Mesenteric fat pad (tissue), 1 donor: ENCODE measurements around the gene PFKP. TPM values are rescaled to one million over a fixed set of nuclear protein-coding genes. Genes with fewer than 3 reads are reported as not detected.

Source experiments
- DNase-seq: peaks from one replicate; pipeline ENCODE4 v3.0.0-alpha.2; 2020; ENCODE audit warnings: low spot score
- total RNA-seq: library from RNA; stranded (reverse); fragmentation: NEBNext Ultra II Directional; extraction: Animal tissue kit (Norgen Biotek cat#: 25700); gene quantifications from one replicate; pipeline ENCODE4 v1.2.1, GENCODE V29; 2021
- donor health status: DM: yes; HTN: yes; CAD: no.

The PFKP gene
- total RNA-seq, 1 donor from 2014 or later, result 37.9 TPM

- DNase-seq, result no peak
Measured at GRCh38 chr10:3132036-3133025, 65.0 kb downstream of the PFKP start.

GRCh38 chr10:3133948-3134347 is 66.6 kb downstream of the PFKP start:
- no peak for DNase-seq

- DNase-seq, result no peak
Measured at GRCh38 chr10:3135006-3135405, 67.7 kb downstream of the PFKP start.

- DNase-seq, result no peak
Measured at GRCh38 chr10:3136336-3136735, 69.0 kb downstream of the PFKP start.

- no peak for DNase-seq
Measured at GRCh38 chr10:3136763-3137611, 69.6 kb downstream of the PFKP start.

GRCh38 chr10:3137958-3138726 is 70.8 kb downstream of the PFKP start:
- peak; percentile 73 for DNase-seq

GRCh38 chr10:3139216-3139910 is 72.0 kb downstream of the PFKP start:
- DNase-seq, result no peak

GRCh38 chr10:3140280-3140679 is 72.9 kb downstream of the PFKP start:
- no peak for DNase-seq

GRCh38 chr10:3141351-3142005 is 74.1 kb downstream of the PFKP start:
- DNase-seq, result no peak

GRCh38 chr10:3142146-3142875 is 75.0 kb downstream of the PFKP start:
- no peak for DNase-seq

GRCh38 chr10:3143366-3143765 is 76.0 kb downstream of the PFKP start:
- no peak for DNase-seq

GRCh38 chr10:3143791-3144434 is 76.6 kb downstream of the PFKP start:
- DNase-seq, result no peak

- DNase-seq, result no peak
Measured at GRCh38 chr10:3145366-3145765, 78.0 kb downstream of the PFKP start.

- DNase-seq, result no peak
Measured at GRCh38 chr10:3146289-3146688, 78.9 kb downstream of the PFKP start.

GRCh38 chr10:3147117-3147820 is 79.9 kb downstream of the PFKP start:
- no peak for DNase-seq

GRCh38 chr10:3148041-3148440 is 80.7 kb downstream of the PFKP start:
- no peak for DNase-seq

- no peak for DNase-seq
Measured at GRCh38 chr10:3148994-3149393, 81.6 kb downstream of the PFKP start.

- no peak for DNase-seq
Measured at GRCh38 chr10:3149918-3150317, 82.6 kb downstream of the PFKP start.
